Ovary (tissue), 9 donors: Measurements from ENCODE around the gene EXOC3. TPM values are rescaled to one million over a fixed set of nuclear protein-coding genes. Genes with fewer than 3 reads are reported as not detected.

Source experiments
- DNase-seq, 5 donors: peaks; one replicate each; pipeline ENCODE4 v3.0.0-alpha.2; 2019 to 2020
- H3K27ac ChIP-seq, 2 donors: fragments of 200-600 bp; one replicate each; pipeline versions ENCODE4 v1.5.1 to v1.8.0; 2019 to 2022
- H3K27me3 ChIP-seq: fragments of 200-600 bp; one replicate; pipeline ENCODE4 v1.8.0; 2022
- H3K36me3 ChIP-seq: fragments of 200-600 bp; sonication (generic); one replicate; pipeline ENCODE4 v1.5.1; 2019
- H3K4me1 ChIP-seq: one replicate; pipeline ENCODE4 v1.8.1; 2013; ENCODE audit warnings: mild to moderate bottlenecking, moderate library complexity; ENCODE audit not compliant: insufficient read depth
- H3K4me3 ChIP-seq: fragments of 200-600 bp; sonication (generic); one replicate; pipeline ENCODE4 v1.5.1; 2017
- H3K9me3 ChIP-seq, 2 donors: fragments of 200-600 bp in 1 of 2; sonication (generic) in 1 of 2; one replicate each; pipeline versions ENCODE4 v1.5.1 to v1.8.1; 2013 to 2019; ENCODE audit warnings: mild to moderate bottlenecking in 1 of 2, moderate library complexity in 1 of 2
- CTCF ChIP-seq, 3 donors: fragments of 450-650 bp in 2 of 3; fragments of 200-600 bp in 1 of 3; IDR thresholded peaks; one replicate each; pipeline versions ENCODE4 v1.5.1 to v1.8.0; 2016 to 2022; ENCODE audit warnings: antibody characterized with exemption in 3 of 3, mild to moderate bottlenecking in 1 of 3
- EP300 ChIP-seq: sonication (generic); formaldehyde crosslinking; IDR thresholded peaks from one replicate; pipeline ENCODE4 v1.6.1; 2017; ENCODE audit warnings: antibody characterized with exemption
- POLR2A ChIP-seq: fragments of 450-650 bp; IDR thresholded peaks from one replicate; pipeline ENCODE4 v1.6.1; 2017; ENCODE audit warnings: antibody characterized with exemption, mild to moderate bottlenecking, moderate library complexity
- WGBS, 3 donors: extraction: QIAGEN DNeasy Blood & Tissue Kit in 1 of 3; methylation state at CpG; one replicate each; pipeline versions ENCODE4 v1.1.5 to v1.1.7; 2013 to 2017; 5-methylcytosine and 5-hydroxymethylcytosine counted together
- intact Hi-C, 4 donors: fragments of 100-400 bp; cut with DNase I; formaldehyde crosslinking; loops; one replicate each; pipeline versions ENCODE4 v1.11.0 to v1.15.1; 2022 to 2023
- polyA plus RNA-seq, 2 donors: library from polyadenylated mRNA; stranded (reverse); fragments of 200-250 nt in 1 of 2; fragments of 350-450 nt in 1 of 2; fragmentation: Illumina TruSeq in 1 of 2; extraction: RNeasy Lipid Tissue Mini Kit (QIAGEN cat#74804) in 1 of 2; gene quantifications; one replicate each; pipeline ENCODE4 v1.2.3, GENCODE V29; 2013 to 2014
- total RNA-seq, 7 donors: library from RNA; depleted of rRNA in 2 of 7; stranded (reverse); fragments of >200 nt in 2 of 7; fragmentation: NEBNext Ultra II Directional in 3 of 7; extraction: Animal tissue kit (Norgen Biotek cat#: 25700) in 3 of 7; gene quantifications; one replicate each; pipeline versions ENCODE4 v1.1.0 to v1.2.4, GENCODE V29; 2016 to 2023
- donor health status: DM: no; HTN: no; CAD: no; lungs with moderate emphysema.
- donor health status: DM: no; HTN: no; CAD: no.
- donor health status: Bipolar disorder and iron deficiency.
- donor health status: DM: yes; HTN: yes; CAD: no.
- donor health status: DM: no; HTN: no; CAD: no.
- donor health status: DM: yes; HTN: yes; CAD: no.

Gene EXOC3
- total and polyA plus RNA-seq, 9 donors = 25.5 to 67.4 (median 49.4) TPM

GRCh38 chr5:488744-489688 lies 46.0 kb downstream of the EXOC3 start:
- H3K4me1 ChIP-seq = no peaks in the 10 kb centered on the region
- no peak for DNase-seq
- no peaks in the 10 kb centered on the region for H3K9me3 ChIP-seq
- intact Hi-C loops = loop anchor here in 1 of 4 donors (10.0 kb wide), 1 partner anchor 116 kb away; no protein-coding TSS in a partner anchor
- no peak overlapping the region for H3K27ac ChIP-seq
- no peak for TF ChIP-seq EP300
- no peak for TF ChIP-seq CTCF (IDR thresholded peaks at IDR 0.05)
- TF ChIP-seq POLR2A = no peak
- H3K27me3 ChIP-seq = no peaks in the 10 kb centered on the region
- no peak overlapping the region for H3K4me3 ChIP-seq
- WGBS, 3 donors = 41 to 57% (median 44%) methylated on average over 40 of the region's 40 CpGs
- no peaks in the 10 kb centered on the region for H3K36me3 ChIP-seq

- no peak for DNase-seq
- no peak overlapping the region for H3K27ac ChIP-seq
- no peaks in the 10 kb centered on the region for H3K9me3 ChIP-seq
- H3K4me3 ChIP-seq = no peak overlapping the region
- 30 to 38% (median 33%) methylated on average over 21 of the region's 21 CpGs for WGBS, 3 donors
- no peaks in the 10 kb centered on the region for H3K27me3 ChIP-seq
- no peak for TF ChIP-seq CTCF (IDR thresholded peaks at IDR 0.05)
- TF ChIP-seq EP300 = no peak
- no peak for TF ChIP-seq POLR2A
- H3K36me3 ChIP-seq = no peaks in the 10 kb centered on the region
- H3K4me1 ChIP-seq = no peaks in the 10 kb centered on the region
- intact Hi-C loops = loop anchor here in 1 of 4 donors (10.0 kb wide), 1 partner anchor 115 kb away; no protein-coding TSS in a partner anchor
These were observed 46.7 kb downstream of the EXOC3 start for GRCh38 chr5:489689-490080.

- WGBS, 3 donors = 86 to 90% (median 87%) methylated on average over 47 to 48 of the region's 48 CpGs
- H3K27ac ChIP-seq = no peak overlapping the region
- no peaks in the 10 kb centered on the region for H3K9me3 ChIP-seq
- no peaks in the 10 kb centered on the region for H3K36me3 ChIP-seq
- no peak overlapping the region for H3K4me3 ChIP-seq
- no peak for DNase-seq
- TF ChIP-seq CTCF (IDR thresholded peaks at IDR 0.05) = no peak
- TF ChIP-seq EP300 = no peak
- no peak for TF ChIP-seq POLR2A
- intact Hi-C loops = no loop called here
- no peaks in the 10 kb centered on the region for H3K4me1 ChIP-seq
- H3K27me3 ChIP-seq = no peaks in the 10 kb centered on the region
These were observed 47.4 kb downstream of the EXOC3 start for GRCh38 chr5:490116-491106.
